Common myeloid progenitor, CD34-positive (primary cell): ENCODE results near the gene POLDIP3.
A peak's percentile ranks its signal among the peaks of the same experiment; 100 is the strongest.
"Not testable (repeated sequence)": the region's sequence is repeated elsewhere in the genome, so short reads cannot be mapped to it uniquely, and the experiment has no call there.

Experiments used
- CTCF ChIA-PET: fragments of 350-600 bp; sonication (Branson Sonifier 250); formaldehyde crosslinking; loops from one replicate; lab custom pipeline; 2021; ENCODE audit warnings: antibody characterized with exemption; lab: Charles Lee
- POLR2A ChIA-PET: fragments of 350-600 bp; sonication (Branson Sonifier 250); formaldehyde crosslinking; loops from one replicate; lab custom pipeline; 2021; ENCODE audit warnings: antibody characterized with exemption; lab: Charles Lee
- DNase-seq, 3 donors: peaks; one replicate each; pipeline versions ENCODE4 v3.0.0 to v3.0.0-alpha.2; 2013
- H3K27ac ChIP-seq, 2 experiments: 1 replicate in 1 of 2; 2 replicates in 1 of 2; pipeline ENCODE4 v1.7.0; 2013; ENCODE audit warnings: inconsistent platforms in 2 of 2, low read length in 2 of 2, mild to moderate bottlenecking in 2 of 2, low read depth in 1 of 2, moderate library complexity in 1 of 2; ENCODE audit not compliant: severe bottlenecking in 2 of 2, insufficient read depth in 1 of 2, poor library complexity in 1 of 2
- H3K27me3 ChIP-seq, 5 experiments: replicated peaks in 2 of 5; 1 replicate in 3 of 5; 2 replicates in 2 of 5; pipeline versions ENCODE4 v1.6.1 to v1.7.0; 2013; ENCODE audit warnings: low read length in 4 of 5, mild to moderate bottlenecking in 2 of 5, moderate library complexity in 2 of 5, inconsistent platforms in 1 of 5; ENCODE audit not compliant: insufficient read depth in 5 of 5, control insufficient read depth in 4 of 5
- H3K36me3 ChIP-seq, 4 experiments: 1 replicate in 2 of 4; 2 replicates in 2 of 4; pipeline versions ENCODE4 v1.6.1 to v1.7.0; 2013; ENCODE audit warnings: low read length in 3 of 4, control low read depth in 1 of 4, mild to moderate bottlenecking in 1 of 4; ENCODE audit not compliant: control insufficient read depth in 4 of 4, insufficient read depth in 4 of 4
- H3K4me1 ChIP-seq, 4 experiments: 1 replicate in 3 of 4; 2 replicates in 1 of 4; pipeline versions ENCODE4 v1.6.1 to v1.7.1; 2013; ENCODE audit warnings: low read length in 3 of 4, mild to moderate bottlenecking in 3 of 4, control low read depth in 1 of 4, inconsistent platforms in 1 of 4, moderate library complexity in 1 of 4; ENCODE audit not compliant: control insufficient read depth in 4 of 4, insufficient read depth in 4 of 4; ENCODE audit errors: control extremely low read depth in 1 of 4
- H3K4me3 ChIP-seq, 7 experiments: 1 replicate in 4 of 7; 2 replicates in 3 of 7; pipeline versions ENCODE4 v1.5.1 to v1.7.0; 2013; ENCODE audit warnings: mild to moderate bottlenecking in 7 of 7, low read length in 6 of 7, moderate library complexity in 6 of 7, inconsistent platforms in 2 of 7, low read depth in 2 of 7, control low read depth in 1 of 7; ENCODE audit not compliant: insufficient read depth in 4 of 7, control insufficient read depth in 1 of 7; ENCODE audit errors: extremely low read depth in 1 of 7
- H3K9me3 ChIP-seq, 5 experiments: 1 replicate in 4 of 5; 2 replicates in 1 of 5; pipeline versions ENCODE4 v1.6.1 to v1.7.1; 2013; ENCODE audit warnings: low read length in 4 of 5, mild to moderate bottlenecking in 2 of 5, inconsistent platforms in 1 of 5, low read depth in 1 of 5, moderate library complexity in 1 of 5; ENCODE audit not compliant: control insufficient read depth in 4 of 5, insufficient read depth in 2 of 5; ENCODE audit errors: control extremely low read depth in 1 of 5
- WGBS: methylation state at CpG from one replicate; pipeline ENCODE4 v1.1.5; 2013; ENCODE audit not compliant: insufficient coverage; 5-methylcytosine and 5-hydroxymethylcytosine counted together

The POLDIP3 gene

DNA sequence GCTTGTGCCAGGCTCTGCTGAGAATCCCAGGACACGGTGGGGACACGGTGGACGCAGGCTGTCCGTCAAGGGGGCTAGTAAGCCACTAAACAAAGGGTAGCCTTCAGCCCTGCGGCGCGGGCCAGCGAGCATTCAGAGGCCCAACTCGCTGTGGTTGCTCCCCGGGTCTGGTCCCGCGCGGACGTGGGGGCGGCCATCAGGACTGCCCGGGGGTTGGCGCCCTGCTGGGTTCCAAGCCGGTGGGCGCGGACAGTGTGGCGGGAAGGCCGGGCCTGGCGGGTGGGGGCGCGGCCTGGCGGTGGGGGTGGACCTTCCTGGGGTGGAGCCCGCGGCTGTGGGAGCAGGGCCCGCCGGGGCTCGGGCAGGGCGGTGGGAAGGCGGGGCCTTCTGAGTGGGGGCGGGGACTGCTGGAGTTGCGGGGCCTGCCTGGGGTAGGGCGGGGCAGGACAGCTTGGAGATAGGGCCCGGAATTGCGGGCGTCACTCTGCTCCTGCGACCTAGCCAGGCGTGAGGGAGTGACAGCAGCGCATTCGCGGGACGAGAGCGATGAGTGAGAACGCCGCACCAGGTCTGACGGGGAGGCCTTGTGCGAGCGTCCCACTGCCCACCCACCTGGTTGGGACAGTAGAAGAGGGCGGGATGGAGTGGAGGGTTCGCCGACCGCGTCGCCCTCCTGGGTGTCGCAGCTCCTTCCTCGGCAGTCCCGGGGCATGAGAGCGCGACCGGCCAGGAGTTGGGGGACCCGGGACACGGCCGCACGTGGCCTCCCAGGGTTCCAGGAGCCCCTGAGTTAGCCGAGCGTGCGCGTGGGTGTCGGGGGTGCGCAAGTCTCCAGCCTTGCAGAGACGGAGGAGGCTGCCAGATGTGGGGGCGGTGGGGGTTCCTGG, 61.0 kb downstream of the POLDIP3 start, which contains the start of gene SERHL2:
SERHL2 (plus strand) TSS at position 482 of the 887 bp plus-strand sequence; CDS start at position 547, 65 bp downstream.
- 2% methylated on average over 57 of the region's 75 CpGs for WGBS
- H3K4me3 ChIP-seq: peak within 1 kb of the TSS in 6 of 7 experiments; percentile 43 to 78 (median 64)
- ChIA-PET CTCF (no interaction called here), POLR2A (no interaction called here)
- H3K9me3 ChIP-seq: peaks cover 0 to 5% (median 0%) of the 10 kb centered on the region in 5 experiments
- H3K36me3 ChIP-seq: no peaks in the 10 kb centered on the region
- H3K4me1 ChIP-seq: peaks cover 0 to 11% (median 11%) of the 10 kb centered on the region in 4 experiments
- no peak within 1 kb of the TSS for H3K27ac ChIP-seq
- peaks cover 0 to 9% (median 3%) of the 10 kb centered on the region in 5 experiments for H3K27me3 ChIP-seq
- peak; percentile 74 to 87 (median 80) for DNase-seq

DNA sequence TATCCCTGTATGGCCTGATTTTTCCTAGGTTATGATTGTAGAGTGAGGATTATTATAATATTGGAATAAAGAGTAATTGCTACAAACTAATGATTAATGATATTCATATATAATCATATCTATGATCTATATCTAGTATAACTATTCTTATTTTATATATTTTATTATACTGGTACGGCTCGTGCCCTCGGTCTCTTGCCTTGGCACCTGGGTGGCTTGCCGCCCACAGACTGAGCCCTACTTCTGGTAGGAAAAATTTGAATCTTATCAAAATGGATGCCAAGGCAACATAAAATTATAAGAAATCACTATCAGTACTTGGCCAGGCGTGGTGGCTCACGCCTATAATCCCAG, 62.4 kb downstream of the POLDIP3 start:
- POLR2A ChIA-PET: interaction anchor here (0.9 kb wide), 1 partner anchor 63 kb away, joined by 3 read pairs; no protein-coding TSS in a partner anchor
- H3K4me1 ChIP-seq: peaks cover 0 to 11% (median 11%) of the 10 kb centered on the region in 4 experiments
- DNase-seq, CTCF ChIA-PET, H3K4me3 ChIP-seq, H3K27me3 ChIP-seq, H3K9me3 ChIP-seq, H3K36me3 ChIP-seq, H3K27ac ChIP-seq: not testable (repeated sequence)
- 100% methylated on average over 1 of the region's 6 CpGs for WGBS

DNA sequence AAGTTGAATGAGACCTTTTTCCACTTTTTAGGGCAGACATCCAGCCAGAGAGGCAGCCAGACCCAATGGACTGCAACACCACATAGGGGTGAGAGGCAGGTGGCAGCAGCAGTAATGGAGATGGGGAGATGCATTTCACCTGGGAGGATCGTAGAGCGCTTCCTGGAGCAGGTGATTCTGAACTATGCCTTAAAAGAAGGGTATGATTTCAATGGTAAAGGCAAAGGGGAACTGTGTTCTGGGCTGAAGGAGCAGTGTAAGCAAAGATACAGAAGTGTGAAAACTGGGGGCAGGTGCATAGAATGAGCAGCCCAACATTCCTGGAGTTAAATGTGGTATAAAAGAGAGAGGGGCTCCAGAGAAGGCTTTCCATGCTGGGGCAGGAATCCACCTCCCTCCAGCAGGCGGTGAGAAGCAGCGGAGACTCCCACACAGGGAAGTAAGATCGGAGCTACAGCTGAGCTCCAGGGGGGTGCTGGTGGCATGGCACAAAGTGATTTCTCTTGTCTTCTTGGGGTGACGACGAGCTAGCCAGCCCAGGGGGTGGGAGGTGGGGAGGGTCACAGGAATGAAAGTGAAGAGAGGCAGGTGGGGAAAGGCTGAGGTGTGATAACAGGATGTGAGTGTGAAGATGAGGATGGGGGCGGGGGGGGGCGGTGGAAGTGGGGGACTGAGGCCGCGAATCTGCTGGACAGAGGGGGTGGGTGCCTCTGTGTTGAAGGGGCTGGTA, 65.2 kb downstream of the POLDIP3 start:
- DNase-seq: no peak
- Histone ChIP-seq H3K9me3 (peaks cover 0 to 5% (median 0%) of the 10 kb centered on the region in 5 experiments), H3K27me3 (peaks cover 0 to 9% (median 3%) of the 10 kb centered on the region in 5 experiments), H3K36me3 (no peaks in the 10 kb centered on the region), H3K4me1 (peaks cover 0 to 11% (median 11%) of the 10 kb centered on the region in 4 experiments), H3K27ac (no peak overlapping the region), H3K4me3 (no peak overlapping the region)
- POLR2A ChIA-PET: interaction anchor here (0.6 kb wide), 1 partner anchor 9 kb away, joined by 5 read pairs; no protein-coding TSS in a partner anchor
- CTCF ChIA-PET: interaction anchor here (0.6 to 1.1 kb wide), 2 partner anchors 16 to 36 kb away, joined by 3 to 4 read pairs; no protein-coding TSS in a partner anchor
- WGBS: 89% methylated on average over 6 of the region's 11 CpGs

DNA sequence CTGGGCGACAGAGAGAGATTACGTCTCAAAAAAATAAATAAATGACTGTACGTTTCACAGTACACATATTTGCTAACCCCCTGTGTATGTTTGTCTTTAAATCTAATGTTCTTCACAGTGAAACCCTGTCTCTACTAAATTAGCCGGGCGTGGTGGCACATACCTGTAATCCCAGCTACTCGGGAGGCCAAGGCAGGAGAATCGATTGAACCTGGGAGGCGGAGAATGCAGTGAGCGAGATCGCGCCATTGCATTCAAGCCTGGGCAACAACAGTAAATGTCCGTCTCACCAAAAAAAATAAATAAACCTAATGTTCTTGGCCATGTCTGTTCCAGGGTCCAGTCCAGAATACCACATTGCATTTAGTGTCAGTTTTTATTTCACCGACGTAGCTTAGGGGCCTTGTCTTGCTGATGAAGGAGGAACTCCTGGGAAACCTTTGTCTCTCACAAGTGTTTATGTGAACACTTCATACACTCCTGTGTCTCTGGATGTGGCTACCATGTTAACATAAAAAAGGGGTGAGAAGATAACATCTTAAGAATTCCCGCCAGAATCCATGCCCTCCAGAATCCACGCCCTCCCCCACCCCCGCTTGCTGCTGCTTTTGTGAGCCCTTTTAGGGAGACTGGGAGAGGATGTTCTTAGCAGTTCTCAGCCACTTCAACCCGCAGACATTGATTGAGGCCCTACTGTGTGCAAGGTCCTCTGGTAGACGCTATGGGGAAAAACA, 65.9 kb downstream of the POLDIP3 start:
- ChIA-PET CTCF (no interaction called here), POLR2A (no interaction called here)
- Histone ChIP-seq H3K9me3 (peaks cover 0 to 5% (median 0%) of the 10 kb centered on the region in 5 experiments), H3K4me1 (peaks cover 0 to 4% (median 4%) of the 10 kb centered on the region in 4 experiments), H3K27ac (no peak overlapping the region), H3K36me3 (no peaks in the 10 kb centered on the region), H3K27me3 (peaks cover 0 to 3% (median under 1%) of the 10 kb centered on the region in 5 experiments), H3K4me3 (no peak overlapping the region)
- 91% methylated on average over 16 of the region's 19 CpGs for WGBS
- no peak for DNase-seq

DNA sequence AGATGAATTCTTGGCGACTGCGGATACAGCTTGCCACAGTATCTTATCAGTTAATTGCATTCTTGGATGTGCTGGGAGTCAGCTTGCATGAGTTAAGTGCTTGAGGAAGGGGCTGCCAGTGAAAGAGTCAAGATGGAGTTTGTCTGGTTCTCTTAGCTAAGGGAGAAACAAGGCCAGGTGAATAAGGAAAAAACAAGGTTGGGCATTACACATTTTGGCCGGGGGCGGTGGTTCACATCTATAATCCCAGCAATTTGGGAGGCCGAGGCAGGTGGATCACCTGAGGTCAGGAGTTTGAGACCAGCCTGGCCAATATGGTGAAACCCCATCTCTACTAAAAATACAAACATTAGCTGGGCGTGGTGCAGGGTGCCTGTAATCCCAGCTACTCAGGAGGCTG, 66.6 kb downstream of the POLDIP3 start:
- H3K9me3 ChIP-seq, DNase-seq, H3K27ac ChIP-seq, H3K27me3 ChIP-seq, CTCF ChIA-PET, H3K4me3 ChIP-seq, POLR2A ChIA-PET, H3K4me1 ChIP-seq, H3K36me3 ChIP-seq: not testable (repeated sequence)
- WGBS: 84% methylated on average over 5 of the region's 6 CpGs

DNA sequence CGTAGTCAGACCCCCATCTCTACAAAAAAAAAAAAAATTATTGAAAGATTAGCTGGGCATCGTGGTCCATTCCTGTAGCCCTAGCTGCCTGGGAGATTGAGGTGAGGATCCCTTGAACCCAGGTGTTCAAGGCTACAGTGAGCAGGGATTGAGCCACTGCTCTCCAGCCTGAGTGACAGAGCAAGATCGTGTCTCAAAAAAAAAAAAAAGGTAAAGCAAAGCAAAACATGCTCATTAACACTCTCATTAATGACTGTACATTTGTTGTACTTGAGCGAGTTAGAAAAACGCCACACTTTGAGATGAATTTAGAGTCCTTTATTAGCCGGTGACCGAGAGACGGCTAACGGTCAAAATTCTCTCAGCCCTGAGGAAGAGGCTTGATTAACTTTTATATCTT, 67.1 kb downstream of the POLDIP3 start:
- no peak for DNase-seq
- H3K4me3 ChIP-seq: no peak overlapping the region
- no peak overlapping the region for H3K27ac ChIP-seq
- ChIA-PET CTCF (no interaction called here), POLR2A (no interaction called here)
- no peaks in the 10 kb centered on the region for H3K36me3 ChIP-seq
- 88% methylated on average over 7 of the region's 9 CpGs for WGBS
- no peaks in the 10 kb centered on the region for H3K4me1 ChIP-seq
- peaks cover 0 to 3% (median 0%) of the 10 kb centered on the region in 5 experiments for H3K27me3 ChIP-seq
- H3K9me3 ChIP-seq: peaks cover 0 to 5% (median 0%) of the 10 kb centered on the region in 5 experiments
